Hindlimb muscle (tissue), 1 donor: ENCODE results near the gene ANKK1. TPM values are rescaled to one million over a fixed set of nuclear protein-coding genes. Genes with fewer than 3 reads are reported as not detected.

Experiments
- DNase-seq: peaks from one replicate; pipeline ENCODE4 v3.0.0-alpha.2; 2013
- polyA plus RNA-seq: library from polyadenylated mRNA; unstranded; fragments of 120-200 nt; gene quantifications from one replicate; pipeline ENCODE4 v1.2.1, GENCODE V29; 2013; ENCODE audit not compliant: insufficient read length

ANKK1 gene
- 0.26 TPM for polyA plus RNA-seq

GRCh38 chr11:113387605-113388211, at the start of gene ANKK1:
ANKK1 (plus strand) TSS chr11:113387779; CDS start chr11:113387885, 106 bp downstream.
- no peak for DNase-seq

- DNase-seq, result no peak
Observed at GRCh38 chr11:113338730-113339129, 48.8 kb upstream of the ANKK1 start.

GRCh38 chr11:113339929-113340589, 47.5 kb upstream of the ANKK1 start:
- DNase-seq, result no peak

- DNase-seq, result no peak
Observed at GRCh38 chr11:113341388-113342165, 46.0 kb upstream of the ANKK1 start.

GRCh38 chr11:113345978-113346377, 41.6 kb upstream of the ANKK1 start:
- no peak for DNase-seq

GRCh38 chr11:113349528-113349927, 38.1 kb upstream of the ANKK1 start:
- no peak for DNase-seq

GRCh38 chr11:113350336-113351067, 37.1 kb upstream of the ANKK1 start:
- no peak for DNase-seq

- no peak for DNase-seq
Observed at GRCh38 chr11:113351068-113351450, 36.5 kb upstream of the ANKK1 start.

GRCh38 chr11:113351480-113351879, 36.1 kb upstream of the ANKK1 start:
- no peak for DNase-seq

GRCh38 chr11:113356203-113356602, 31.4 kb upstream of the ANKK1 start:
- DNase-seq, result no peak

- no peak for DNase-seq
Observed at GRCh38 chr11:113363406-113363805, 24.2 kb upstream of the ANKK1 start.

GRCh38 chr11:113363996-113364641, 23.5 kb upstream of the ANKK1 start:
- no peak for DNase-seq

- no peak for DNase-seq
Observed at GRCh38 chr11:113365895-113366294, 21.7 kb upstream of the ANKK1 start.

GRCh38 chr11:113369411-113369810, 18.2 kb upstream of the ANKK1 start:
- no peak for DNase-seq

- DNase-seq, result no peak
Observed at GRCh38 chr11:113370634-113371033, 16.9 kb upstream of the ANKK1 start.

- DNase-seq, result no peak
Observed at GRCh38 chr11:113372309-113372708, 15.3 kb upstream of the ANKK1 start.

- no peak for DNase-seq
Observed at GRCh38 chr11:113373306-113373705, 14.3 kb upstream of the ANKK1 start.

GRCh38 chr11:113373981-113374560, 13.5 kb upstream of the ANKK1 start:
- no peak for DNase-seq

GRCh38 chr11:113375402-113375801, 12.2 kb upstream of the ANKK1 start:
- DNase-seq, result no peak

- peak; percentile 58 for DNase-seq
Observed at GRCh38 chr11:113376156-113376555, 11.4 kb upstream of the ANKK1 start.

GRCh38 chr11:113377681-113378412, 9.7 kb upstream of the ANKK1 start:
- peak; percentile 27 for DNase-seq
